ENCODE measurements around the gene MAMLD1.

The MAMLD1 gene

DNA sequence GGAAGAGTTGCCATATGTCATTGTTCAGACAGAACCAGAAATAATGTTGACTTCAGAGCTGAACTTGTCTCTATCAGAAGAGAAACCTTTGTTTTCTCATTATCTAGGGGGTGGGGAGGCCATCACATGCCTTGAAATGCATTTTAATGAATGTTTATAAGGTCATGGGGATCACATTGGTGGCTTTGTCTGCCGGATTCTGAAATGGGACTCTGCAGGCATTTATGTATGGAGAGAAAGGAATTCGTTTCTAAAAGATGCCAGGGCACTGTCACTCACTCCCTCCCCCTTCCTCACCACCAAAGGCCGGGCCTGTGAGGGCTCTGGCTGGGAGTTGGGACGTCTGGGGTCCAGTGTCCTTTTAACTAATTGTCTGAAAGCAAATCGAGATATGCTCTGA lies 102.2 kb downstream of the MAMLD1 start:
- no peak for DNase-seq

DNA sequence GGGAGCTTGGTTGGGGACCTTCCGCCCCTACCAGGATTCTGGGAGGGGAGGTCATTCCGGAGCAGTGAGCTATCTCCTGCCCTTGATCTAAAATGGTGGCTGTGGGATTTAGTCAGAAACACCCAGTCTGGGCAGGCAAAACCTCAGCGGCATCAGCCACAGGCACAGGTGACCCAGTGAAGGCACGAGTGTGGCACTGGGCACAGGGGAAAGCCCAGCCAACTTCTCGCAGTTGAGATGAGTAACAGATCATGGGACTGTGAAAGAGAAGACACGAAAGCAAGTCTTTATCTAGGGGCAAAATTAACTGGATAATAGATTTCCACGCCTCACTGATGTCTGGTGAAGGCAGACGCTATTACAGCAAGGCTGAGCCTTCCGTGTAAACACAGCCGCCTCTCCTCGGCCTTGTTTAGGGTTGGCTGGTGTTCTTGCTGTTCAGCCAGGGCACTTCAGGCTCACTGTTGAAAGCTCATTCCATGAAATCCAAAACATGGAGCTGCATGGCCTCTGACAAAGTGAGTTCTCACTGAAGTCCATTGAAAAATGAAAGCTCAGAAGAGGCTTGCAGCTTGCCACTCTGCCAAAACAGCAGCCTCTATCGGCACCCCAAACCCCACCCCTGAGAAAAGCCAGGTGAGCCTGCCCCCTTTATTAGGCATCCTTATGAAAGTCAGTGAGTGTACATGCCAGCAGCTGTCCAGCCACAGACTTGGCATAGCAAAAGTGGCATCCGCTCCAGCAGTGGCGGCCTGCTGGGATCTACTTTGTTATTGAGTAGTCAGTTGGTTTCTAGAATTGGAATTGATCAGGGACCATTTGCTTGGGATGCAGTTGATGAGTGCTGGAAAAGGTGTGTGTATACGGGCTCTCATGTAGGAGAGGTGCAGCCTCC lies 103.0 kb downstream of the MAMLD1 start:
- DNase-seq: no peak

DNA sequence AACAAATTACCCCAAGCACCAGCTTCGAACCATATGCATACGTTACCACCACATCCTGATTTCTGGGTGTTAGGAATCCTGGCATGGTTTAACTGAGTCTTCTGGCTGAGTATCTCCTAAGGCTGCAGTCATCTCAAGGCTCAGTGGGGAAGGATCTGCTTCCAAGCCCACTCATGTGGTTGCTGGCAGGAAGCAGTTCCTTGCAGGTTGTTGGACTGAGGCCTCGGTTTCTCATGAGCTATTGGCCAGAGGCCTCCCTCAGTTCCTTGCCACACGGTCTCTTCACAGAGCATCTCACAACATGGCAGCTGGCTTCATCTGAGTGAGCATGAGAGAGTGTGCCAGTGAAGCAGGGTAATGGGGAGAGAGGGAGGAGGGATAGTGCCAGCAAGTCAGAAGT lies 109.2 kb downstream of the MAMLD1 start:
- DNase-seq: no peak

DNA sequence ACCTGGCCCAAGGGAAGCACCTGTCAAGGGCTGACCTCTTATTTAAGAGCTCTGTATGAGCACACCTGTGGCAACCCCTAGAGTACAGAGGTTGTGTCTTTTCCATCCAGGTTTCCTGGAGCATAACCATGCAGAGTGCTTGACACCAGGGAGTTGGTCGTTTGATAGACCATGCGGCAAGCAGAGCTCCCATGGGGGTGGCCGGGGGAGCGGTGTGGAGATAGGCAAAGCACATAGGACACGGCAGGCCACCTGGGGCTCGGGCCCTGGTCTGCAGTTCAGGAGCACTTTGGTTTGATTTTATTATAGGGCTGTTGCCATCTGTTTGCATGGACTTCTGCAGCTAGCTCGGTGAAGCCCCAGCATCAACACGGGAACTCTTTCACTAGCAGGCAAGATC lies 110.3 kb downstream of the MAMLD1 start:
- DNase-seq: no peak

DNA sequence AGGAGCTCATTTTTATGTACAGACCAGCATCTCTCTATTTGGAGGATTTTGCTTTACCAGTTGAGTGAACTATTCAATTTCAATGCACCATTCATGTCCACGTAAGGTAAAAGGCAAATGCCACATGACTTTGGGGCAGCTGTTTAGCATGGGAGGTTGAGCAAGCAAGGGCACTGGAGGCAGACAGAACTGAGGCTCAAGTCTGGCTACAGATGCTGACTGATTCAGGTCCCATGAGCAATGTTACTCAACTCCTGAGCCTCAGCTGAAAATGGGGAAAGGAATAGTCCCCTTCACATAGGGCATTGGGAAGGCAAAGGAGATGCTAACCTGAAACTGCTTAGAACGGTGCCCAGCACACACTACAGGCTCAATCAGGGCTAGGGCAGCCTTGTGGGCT lies 112.3 kb downstream of the MAMLD1 start:
- no peak for DNase-seq

DNA sequence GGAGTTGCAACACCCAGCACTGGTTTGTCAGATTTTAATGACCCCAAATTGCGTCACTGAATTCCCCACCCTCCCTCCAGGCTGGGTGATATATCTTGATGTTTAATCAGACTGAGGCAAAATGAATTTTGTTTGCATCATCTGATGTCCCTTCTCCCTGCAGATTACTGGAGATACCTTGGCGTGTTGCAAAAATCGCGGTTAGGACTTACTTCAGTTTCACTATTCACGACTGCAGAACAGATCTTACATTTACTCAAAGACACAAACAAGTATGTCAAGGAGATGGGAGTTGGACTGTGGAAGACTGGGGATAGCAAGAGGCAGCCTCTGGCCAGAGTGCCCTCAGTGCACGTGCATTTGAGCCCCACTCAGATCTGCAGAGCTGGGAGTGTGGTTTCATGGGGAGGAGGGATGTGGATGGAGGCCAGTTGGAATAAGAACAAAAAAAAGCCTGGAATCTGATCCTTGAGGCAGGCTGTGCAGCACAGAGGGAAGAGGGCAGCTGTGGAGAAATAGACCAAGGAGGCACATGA lies 113.1 kb downstream of the MAMLD1 start:
- no peak for DNase-seq

DNA sequence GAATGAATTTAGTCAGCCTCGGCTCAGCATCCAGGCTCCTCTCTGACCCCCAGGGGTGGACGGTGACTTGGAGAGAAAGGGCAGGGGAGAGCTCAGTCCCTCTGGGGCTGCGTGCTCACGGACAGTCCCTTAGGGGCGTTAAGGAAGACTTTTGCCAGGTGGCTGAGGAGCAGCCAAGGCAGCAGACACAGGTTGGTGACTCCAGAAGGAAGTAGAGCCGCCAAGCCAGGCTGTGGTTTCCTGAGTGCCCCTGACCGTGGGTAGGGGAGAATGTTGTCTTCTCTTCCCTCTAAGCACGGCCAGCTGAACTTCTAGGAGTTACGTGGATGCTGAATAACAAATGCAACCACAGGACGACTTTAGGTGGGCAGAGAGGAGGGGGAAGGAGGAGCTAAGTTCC lies 114.3 kb downstream of the MAMLD1 start:
- no peak for DNase-seq

DNA sequence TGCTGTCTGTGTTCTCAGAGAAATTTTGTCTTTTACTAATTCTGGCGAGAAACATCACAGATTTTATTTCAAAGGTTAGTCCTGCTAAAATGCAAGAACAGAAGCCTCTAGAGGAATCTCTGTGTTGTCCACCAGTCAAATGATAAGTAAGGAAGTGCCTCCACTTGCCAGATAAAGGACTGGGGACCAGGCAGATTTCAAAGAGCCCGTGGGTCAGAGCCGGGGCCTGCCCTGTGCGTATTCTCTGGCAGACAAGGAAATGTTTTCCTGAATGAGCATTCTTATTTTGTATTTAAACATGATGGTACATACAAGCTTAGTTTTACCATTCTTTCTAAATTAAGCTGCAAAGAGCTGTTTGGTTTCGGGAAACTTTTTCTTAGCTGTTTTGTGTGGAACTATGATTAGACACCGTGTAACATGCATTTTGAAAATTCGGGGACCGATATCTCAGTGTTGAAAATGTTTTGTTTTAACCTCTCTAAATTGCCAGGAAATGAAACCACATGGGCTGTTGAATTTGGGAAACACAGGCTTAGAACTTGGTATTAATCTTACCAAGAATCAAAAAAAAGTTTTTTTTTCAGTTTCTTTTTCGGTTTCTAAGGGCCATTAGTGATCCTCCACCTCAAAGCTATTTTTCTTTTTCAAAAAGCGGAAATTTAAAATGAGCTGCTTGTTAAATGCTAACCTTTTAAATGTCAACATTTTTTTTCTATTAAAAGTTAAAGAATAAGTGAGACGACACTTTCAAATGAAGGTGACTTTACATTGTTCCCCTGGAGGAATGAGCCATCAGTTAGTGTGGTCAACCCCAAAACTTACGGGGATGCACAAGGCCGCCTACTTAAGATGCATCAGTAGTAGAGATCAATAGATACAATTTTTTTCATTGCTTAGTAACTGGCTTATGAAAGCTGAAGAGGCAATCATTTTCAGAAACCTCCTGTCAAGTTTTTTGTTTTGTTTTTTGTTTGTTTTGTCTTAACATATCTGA lies 115.7 kb downstream of the MAMLD1 start:
- peak; percentile 10 for DNase-seq

DNA sequence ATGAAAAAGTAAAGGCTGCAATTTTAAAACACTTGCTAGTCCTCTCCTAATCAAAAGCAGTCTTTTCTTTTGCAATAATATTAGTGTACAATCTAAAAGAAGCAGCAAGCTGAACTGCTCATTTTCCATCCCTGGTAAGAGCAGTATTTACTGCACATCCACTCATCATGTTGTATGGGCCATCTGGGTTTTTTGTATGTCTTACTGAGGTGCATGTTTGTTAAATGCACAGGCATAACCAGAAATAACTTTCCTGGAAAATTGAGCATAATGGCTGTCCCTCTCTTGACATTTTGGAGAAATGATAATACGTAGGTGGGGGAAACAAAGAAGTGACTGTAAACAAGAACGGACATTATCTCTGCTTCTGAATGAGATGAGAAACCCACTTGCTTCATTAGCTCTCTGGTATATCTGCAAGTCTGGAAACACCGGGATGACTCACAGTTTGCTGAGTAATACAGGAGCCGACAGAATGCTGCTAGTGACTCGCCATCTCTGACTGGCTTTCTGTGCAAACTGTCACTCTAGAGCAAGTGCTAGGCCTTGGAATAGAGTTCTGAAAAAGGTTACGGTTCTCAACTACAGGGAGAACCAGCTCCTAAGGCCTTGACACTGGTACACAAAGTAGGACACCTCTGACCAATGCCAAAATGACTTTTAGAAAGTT lies 119.6 kb downstream of the MAMLD1 start:
- peak; percentile 42 for DNase-seq

DNA sequence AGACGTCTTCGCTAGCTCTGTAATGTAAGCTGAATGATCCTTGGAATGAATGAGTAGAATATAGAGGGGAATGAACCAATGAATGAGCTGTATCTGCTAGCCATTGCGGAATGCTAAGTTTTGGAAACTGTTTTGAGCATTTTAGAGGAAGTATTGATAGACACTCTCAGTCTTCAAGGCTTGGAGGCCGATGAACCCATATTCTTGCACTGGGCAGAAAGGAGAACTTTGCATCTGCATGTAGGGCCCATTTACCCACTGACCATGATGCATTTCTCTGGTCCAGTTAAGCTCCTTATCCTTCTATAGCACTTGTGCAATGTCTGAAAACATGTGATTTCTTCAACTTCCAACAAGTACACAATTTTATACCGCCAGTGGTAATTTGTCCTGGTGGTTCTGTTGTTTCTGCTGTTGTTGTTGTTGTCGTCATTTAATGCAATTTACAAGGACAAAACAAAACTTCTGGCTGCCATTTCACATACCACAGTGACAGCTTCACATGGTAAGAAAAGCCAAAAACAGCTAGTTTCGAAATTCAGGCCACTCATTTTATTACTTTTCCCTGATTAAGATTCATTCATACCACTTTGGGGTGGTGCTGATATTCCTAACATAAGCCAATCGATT lies 120.4 kb downstream of the MAMLD1 start:
- DNase-seq: no peak

DNA sequence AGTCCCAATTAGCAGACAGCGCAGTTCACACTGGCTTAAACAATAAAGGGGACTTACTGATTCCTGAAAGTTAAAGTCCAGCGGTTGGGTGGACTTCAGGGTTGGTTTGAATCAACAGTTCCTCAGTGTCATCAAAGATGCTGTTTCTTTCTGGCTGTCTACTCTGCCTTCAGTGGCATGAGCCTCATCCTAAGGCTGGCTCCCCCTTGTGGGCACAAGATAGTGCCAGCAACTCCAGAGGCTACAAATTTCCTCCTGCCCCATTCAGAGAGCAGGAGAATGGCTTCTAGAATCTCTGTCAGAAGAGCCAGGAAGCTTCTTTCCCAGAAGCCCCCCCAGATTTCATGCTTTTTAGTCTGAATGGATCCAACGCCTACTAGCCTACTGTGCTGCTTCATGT lies 122.9 kb downstream of the MAMLD1 start:
- DNase-seq: peak; percentile 54

DNA sequence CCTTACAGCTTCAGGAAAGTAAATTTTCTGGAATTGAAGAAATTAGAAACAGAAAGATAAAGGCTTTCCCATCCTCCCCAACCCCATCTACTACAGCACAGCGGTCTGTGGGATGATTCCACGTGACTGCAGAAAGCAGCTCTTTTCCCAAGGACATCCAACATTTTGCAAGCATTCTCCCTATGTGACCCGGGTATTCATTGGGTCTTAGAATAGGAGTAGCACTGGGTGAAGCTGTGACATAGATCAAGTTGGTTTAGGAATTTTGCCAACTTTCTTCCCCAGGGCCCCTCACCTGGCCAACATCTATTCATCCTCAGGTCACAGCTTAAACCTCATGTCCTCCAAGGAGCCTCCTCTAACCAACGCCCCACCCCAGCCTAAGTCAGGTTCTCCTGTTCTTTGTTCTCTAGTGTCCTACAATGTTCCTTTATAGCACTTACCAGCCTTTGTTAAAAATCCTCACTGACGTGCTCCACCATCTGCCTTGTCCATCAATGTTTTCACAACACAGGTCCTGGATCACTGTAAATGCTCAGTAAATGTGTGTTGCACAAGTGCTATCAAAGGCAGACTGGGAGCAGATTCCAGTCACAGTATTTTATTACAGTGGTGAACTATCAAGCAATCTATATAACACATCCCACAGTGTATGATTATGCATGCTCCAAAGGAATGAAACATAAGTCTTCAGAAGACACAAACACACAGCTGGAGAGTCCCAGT lies 124.4 kb downstream of the MAMLD1 start:
- no peak for DNase-seq

DNA sequence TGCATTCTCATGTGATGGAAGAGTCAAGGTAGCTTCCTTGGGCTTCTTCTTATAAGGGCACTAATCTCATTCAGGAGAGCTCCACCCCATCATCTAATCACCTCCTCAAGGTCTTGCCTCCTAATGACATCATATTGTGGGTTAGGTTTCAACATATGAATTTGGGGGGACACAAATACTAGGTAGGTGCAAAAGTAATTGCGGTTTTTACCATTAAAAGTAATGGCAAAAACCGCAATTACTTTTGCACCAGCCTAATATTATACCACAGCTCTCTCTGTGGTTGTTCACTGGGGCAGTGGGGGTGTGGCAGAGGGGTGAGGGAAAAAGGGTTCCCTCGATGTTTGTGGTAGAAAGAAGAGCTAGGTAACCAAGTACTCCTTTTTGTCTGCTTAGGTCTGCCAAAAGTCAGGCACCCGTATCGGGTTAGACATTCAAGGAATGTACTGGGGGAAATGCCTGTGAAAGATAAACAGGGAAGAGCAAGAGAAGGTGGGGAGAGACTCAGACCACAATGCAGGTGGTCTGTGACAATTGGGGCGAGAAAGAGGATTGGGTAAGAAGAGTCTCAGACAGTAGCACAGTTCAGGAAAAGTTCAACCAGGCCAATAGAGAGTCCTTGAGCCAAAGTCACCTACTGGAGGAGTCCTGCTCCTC lies 126.4 kb downstream of the MAMLD1 start:
- no peak for DNase-seq

DNA sequence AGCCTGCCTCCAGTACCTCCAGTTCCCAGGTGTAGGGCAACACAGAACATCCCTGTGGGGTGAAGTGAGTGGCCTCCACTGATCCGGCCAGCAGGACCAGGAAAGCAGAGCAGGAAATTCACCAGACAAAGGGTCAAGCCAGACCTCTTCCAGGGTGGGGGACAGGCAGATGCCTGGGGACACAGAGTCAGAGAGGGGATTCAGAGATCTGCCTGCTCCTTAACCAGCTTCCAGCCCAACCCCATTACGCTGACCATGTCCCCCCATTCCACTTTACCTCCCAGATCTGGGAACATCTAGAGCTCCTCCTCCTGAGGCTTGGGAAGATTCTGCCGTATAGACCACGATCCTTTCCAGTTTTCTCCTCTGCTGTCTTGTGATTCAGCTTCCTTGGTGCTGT lies 132.4 kb downstream of the MAMLD1 start:
- DNase-seq: no peak

DNA sequence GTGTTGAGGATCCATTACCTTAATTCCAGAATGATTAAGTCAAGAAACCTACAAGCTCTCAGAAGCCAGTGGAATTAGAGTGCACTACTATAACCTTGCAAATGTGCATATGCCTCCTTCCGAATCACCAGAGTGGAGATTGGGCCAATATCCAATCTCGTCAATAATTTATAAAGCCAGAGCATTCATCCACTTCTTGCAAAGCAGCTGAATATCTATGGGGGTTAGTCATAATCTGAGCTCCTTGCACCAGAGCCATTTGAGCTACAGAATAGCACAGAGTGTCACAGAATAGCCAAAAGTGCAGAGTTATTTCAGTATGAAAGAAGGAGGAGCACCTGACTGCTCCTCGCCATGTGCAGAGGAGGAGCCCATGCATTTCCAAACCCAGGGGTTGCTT lies 136.1 kb downstream of the MAMLD1 start:
- DNase-seq: no peak

DNA sequence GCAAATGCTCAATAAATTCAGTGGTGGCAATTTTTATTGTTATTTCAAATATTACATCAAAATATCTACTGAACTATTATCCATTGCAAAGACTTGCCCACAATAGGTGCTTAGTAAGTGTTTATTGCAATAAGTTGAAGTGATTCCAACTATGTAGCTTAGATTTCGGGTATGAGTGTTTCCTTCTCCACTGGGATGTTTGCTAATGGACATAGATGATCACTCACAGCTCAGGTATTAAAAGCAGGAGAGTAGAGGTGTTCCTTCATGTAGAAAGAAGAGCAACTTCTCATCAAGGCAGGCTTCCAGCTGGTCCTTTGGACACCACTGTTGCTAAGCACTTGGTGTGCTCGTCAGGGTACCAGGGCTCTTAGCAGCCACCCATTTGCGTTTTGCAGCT lies 139.0 kb downstream of the MAMLD1 start:
- no peak for DNase-seq

DNA sequence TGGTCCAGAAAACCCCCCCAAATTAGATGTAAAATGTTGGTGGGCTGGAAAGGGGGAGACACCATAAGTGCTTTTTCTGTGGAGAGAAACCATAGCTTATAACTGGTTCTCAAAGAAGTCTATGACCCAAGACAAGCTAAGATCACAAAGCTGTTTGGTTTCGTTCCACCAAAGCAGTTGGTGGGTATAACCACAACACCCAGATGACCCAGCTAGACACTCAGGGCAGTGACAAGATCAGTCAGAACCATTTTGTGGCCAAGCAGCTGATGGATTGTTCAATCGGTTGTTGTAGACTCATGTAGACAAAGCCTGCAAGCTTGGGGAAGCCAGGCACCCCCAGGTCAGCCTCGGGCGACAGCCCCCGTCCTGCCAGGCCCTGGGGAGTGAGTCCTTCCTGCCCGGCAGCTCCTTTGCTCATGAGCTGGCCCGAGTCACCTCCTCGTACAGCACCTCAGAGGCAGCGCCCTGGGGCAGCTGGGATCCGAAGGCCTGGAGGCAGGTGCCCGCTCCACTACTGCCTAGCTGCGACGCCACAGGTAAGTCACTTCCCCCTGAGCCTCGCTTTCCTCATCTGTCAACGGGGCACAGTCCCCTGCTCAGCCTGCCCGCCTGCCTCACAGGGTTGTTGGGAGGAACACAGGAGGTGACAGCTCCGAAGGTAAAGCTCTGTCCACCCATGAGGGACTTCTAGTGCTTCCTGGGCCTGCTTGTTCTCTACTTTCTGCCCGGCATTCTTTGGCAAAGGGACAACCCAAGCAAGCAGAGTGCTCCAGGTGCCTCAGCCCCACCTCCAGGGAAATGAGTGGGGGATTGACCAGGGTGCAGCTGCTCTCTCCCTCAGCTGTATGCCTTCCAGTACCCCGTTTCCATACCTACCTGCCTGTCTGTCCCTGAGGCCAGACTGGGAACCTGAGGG lies 140.1 kb downstream of the MAMLD1 start:
- no peak for DNase-seq

DNA sequence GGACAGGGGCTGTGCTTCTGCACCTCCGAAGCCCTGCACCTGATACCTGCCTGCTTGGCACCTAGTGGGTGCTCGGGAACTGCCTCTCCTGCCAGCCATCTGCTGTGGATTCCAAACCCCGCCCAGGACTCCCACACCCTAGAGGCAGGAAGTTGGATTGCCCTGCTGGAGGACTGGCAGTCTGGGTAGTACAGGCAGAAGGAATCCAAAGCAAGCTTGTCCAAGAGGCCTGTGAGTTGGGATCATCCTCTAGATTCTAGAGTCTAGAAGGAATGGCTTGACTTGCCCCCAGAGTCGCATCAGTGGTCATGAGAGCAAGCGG lies 140.7 kb downstream of the MAMLD1 start:
- no peak for DNase-seq

DNA sequence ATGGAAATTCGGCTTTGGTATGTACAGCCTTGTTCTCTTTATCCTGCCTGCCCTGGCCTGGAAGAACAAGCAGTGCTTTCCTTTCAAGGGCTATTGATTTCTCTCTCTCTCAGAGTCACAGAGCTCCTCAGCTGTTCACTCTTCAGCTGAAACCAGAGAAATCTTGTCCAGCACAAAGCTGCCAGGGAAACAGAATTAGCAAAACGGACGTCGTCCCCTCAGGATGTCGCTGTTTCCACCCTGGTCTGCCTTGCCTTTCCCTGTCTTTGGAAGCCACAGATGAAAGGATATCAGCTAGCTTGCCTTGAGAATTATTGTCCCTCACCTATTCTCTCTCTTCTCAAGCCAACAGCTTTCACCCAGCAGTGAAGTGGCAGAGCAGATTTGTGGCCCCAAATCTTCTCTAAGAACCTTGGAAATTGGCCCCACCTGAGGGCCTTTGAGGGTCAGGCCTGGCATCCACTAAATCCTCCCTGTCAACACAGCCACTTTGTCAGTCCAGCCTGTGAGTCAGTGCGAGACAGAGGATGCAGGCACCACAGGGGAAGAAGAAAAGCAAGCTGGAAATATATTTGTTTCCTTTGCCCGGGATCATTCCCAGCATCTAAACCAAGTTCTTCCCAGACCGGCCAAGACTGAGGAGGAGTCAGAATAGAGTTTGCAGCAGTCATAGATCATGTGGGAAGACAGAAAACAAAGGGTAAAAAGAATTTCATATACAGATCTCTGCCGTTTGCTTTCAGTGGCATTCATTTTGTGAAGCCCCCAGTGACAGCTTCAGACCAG lies 141.5 kb downstream of the MAMLD1 start:
- no peak for DNase-seq
